Upper lobe of left lung (tissue), 6 donors: Measurements from ENCODE around the gene SH3PXD2A. TPM values are rescaled to one million over a fixed set of nuclear protein-coding genes. Genes with fewer than 3 reads are reported as not detected.
A peak's percentile ranks its signal among the peaks of the same experiment; 100 is the strongest.

ENCODE experiments used
- ATAC-seq, 2 donors: fragments of 200-7000 bp; cut with Tn5 transposase; one replicate each; pipeline ENCODE4 v1.9.1; 2022; ENCODE audit warnings: mild to moderate bottlenecking in 2 of 2, moderate library complexity in 2 of 2; ENCODE audit not compliant: low FRiP score in 2 of 2
- DNase-seq, 2 donors: peaks; one replicate each; pipeline ENCODE4 v3.0.0-alpha.2; 2019 to 2020
- H3K27ac ChIP-seq, 4 donors: fragments of 200-600 bp; sonication (generic); one replicate each; pipeline ENCODE4 v1.5.1; 2016 to 2019
- H3K27me3 ChIP-seq, 4 donors: fragments of 200-600 bp; sonication (generic); one replicate each; pipeline ENCODE4 v1.5.1; 2017 to 2019
- H3K36me3 ChIP-seq, 4 donors: fragments of 200-600 bp; sonication (generic); one replicate each; pipeline ENCODE4 v1.5.1; 2016 to 2019
- H3K4me1 ChIP-seq, 4 donors: fragments of 200-600 bp; sonication (generic); one replicate each; pipeline ENCODE4 v1.5.1; 2018 to 2019
- H3K4me3 ChIP-seq, 4 donors: fragments of 200-600 bp; sonication (generic); one replicate each; pipeline ENCODE4 v1.5.1; 2017 to 2019; ENCODE audit warnings: mild to moderate bottlenecking in 2 of 4, moderate library complexity in 1 of 4
- H3K9me3 ChIP-seq, 4 donors: fragments of 200-600 bp; sonication (generic); one replicate each; pipeline ENCODE4 v1.5.1; 2018 to 2019
- EP300 ChIP-seq, 4 donors: sonication (generic); formaldehyde crosslinking; IDR thresholded peaks; one replicate each; pipeline ENCODE4 v1.5.1; 2017; ENCODE audit warnings: antibody characterized with exemption in 4 of 4, control low read depth in 2 of 4
- POLR2A ChIP-seq, 4 donors: fragments of 450-650 bp; IDR thresholded peaks; one replicate each; pipeline ENCODE4 v1.5.1; 2016 to 2017; ENCODE audit warnings: antibody characterized with exemption in 4 of 4, mild to moderate bottlenecking in 2 of 4
- POLR2AphosphoS5 ChIP-seq, 2 donors: sonication (generic); formaldehyde crosslinking; IDR thresholded peaks; one replicate each; pipeline ENCODE4 v1.5.1; 2017; ENCODE audit warnings: antibody characterized with exemption in 2 of 2
- WGBS, 2 donors: methylation state at CpG; one replicate each; pipeline ENCODE4 v1.1.5; 2017 to 2018; 5-methylcytosine and 5-hydroxymethylcytosine counted together
- total RNA-seq, 6 donors: library from RNA; depleted of rRNA in 4 of 6; stranded (reverse); fragments of >200 nt in 4 of 6; gene quantifications; one replicate each; pipeline versions ENCODE4 v1.1.0 to v1.2.1, GENCODE V29; 2016 to 2021
- TF ChIP-seq, protein P1 (sequence below), 6 experiments: fragments of 450-650 bp in 4 of 6; fragments of 200-600 bp in 2 of 6; sonication (generic) in 2 of 6; IDR thresholded peaks; one replicate each; pipeline ENCODE4 v1.5.1; 2016 to 2019; ENCODE audit warnings: antibody characterized with exemption in 6 of 6
- donor health status: DM: no; HTN: no; CAD: no; lungs with moderate emphysema.
- donor health status: DM: no; HTN: yes; CAD: no; lungs with severe emphysema.

Gene SH3PXD2A
- total RNA-seq, 6 donors from 2014 or later, result 19.6 to 42.2 (median 30.8) TPM

DNA sequence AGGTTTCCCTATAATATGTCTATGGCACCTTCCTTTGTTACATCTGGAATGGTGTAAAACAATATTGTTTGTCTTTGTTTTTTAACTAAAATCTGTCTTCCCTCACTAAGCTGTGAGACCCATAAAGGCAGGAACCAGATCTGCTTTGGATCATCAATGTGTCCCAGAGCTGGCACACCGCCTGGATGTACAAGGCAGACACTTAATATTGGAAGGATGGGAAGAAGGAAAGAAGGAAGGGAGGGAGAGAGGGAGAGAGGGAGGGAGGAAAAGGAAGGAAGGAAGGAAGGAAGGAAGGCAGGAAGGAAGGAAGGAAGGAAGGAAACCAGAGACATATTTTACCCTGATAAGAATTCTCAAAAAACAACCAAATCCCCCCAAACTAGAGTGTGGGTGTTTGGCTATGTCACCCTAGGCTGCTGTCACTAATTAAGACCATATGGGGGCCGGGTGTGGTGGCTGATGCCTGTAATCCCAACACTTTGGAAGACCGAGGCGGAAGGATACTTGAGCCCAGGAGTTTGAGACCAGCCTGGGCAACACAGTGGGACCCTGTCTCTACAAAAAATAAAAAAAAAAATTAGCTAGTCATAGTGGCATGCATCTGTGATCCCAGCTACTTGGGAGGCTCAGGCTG is 59.6 kb downstream of the SH3PXD2A start:
- 84 to 93% methylated on average over 4 of the region's 4 CpGs for WGBS, 2 donors
- TF ChIP-seq POLR2A (IDR thresholded peaks at IDR 0.05) (no peak), POLR2AphosphoS5 (IDR thresholded peaks at IDR 0.05) (no peak), EP300 (IDR thresholded peaks at IDR 0.05) (no peak)
- TF ChIP-seq, protein P1, sequence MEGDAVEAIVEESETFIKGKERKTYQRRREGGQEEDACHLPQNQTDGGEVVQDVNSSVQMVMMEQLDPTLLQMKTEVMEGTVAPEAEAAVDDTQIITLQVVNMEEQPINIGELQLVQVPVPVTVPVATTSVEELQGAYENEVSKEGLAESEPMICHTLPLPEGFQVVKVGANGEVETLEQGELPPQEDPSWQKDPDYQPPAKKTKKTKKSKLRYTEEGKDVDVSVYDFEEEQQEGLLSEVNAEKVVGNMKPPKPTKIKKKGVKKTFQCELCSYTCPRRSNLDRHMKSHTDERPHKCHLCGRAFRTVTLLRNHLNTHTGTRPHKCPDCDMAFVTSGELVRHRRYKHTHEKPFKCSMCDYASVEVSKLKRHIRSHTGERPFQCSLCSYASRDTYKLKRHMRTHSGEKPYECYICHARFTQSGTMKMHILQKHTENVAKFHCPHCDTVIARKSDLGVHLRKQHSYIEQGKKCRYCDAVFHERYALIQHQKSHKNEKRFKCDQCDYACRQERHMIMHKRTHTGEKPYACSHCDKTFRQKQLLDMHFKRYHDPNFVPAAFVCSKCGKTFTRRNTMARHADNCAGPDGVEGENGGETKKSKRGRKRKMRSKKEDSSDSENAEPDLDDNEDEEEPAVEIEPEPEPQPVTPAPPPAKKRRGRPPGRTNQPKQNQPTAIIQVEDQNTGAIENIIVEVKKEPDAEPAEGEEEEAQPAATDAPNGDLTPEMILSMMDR (IDR thresholded peaks at IDR 0.05), result no peak
- ATAC-seq, result no peak
- peaks cover 0 to 11% (median 2%) of the 10 kb centered on the region in 4 donors for H3K36me3 ChIP-seq
- peak overlapping the region in 1 of 4 donors; percentile 26 for H3K27ac ChIP-seq
- no peak for DNase-seq
- no peak overlapping the region for H3K4me3 ChIP-seq
- no peaks in the 10 kb centered on the region for H3K27me3 ChIP-seq
- peaks cover 6 to 41% (median 35%) of the 10 kb centered on the region in 4 donors for H3K4me1 ChIP-seq
- no peaks in the 10 kb centered on the region for H3K9me3 ChIP-seq

DNA sequence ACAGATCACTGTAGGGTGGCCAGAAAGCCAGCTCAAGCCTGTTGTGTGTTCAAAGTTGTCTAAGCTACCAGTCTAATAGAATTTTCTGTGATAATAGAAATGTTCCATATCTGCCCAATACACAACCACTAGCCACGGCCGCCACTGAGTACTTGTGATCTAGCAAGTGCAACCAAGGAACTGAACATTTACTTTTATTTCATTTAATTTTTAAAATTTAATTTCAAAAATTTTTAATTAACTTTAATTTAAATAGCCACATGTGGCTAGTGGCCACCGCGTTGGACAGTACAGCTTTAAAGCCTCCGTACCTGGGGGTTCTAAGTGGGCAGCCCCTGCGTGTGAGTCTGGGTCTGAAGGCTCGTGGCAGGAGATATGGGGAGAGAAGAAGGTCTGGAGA is 60.4 kb downstream of the SH3PXD2A start:
- ATAC-seq, result no peak
- peaks cover 6 to 42% (median 37%) of the 10 kb centered on the region in 4 donors for H3K4me1 ChIP-seq
- H3K4me3 ChIP-seq, result no peak overlapping the region
- H3K27ac ChIP-seq, result peak overlapping the region; percentile 3 to 62 (median 44)
- peaks cover 0 to 5% (median 0%) of the 10 kb centered on the region in 4 donors for H3K36me3 ChIP-seq
- WGBS, 2 donors, result 80 to 83% methylated on average over 7 of the region's 7 CpGs
- TF ChIP-seq POLR2A (IDR thresholded peaks at IDR 0.05) (no peak), POLR2AphosphoS5 (IDR thresholded peaks at IDR 0.05) (no peak), EP300 (IDR thresholded peaks at IDR 0.05) (no peak)
- TF ChIP-seq, protein P1 (IDR thresholded peaks at IDR 0.05), result no peak
- DNase-seq, result no peak
- no peaks in the 10 kb centered on the region for H3K9me3 ChIP-seq
- no peaks in the 10 kb centered on the region for H3K27me3 ChIP-seq

DNA sequence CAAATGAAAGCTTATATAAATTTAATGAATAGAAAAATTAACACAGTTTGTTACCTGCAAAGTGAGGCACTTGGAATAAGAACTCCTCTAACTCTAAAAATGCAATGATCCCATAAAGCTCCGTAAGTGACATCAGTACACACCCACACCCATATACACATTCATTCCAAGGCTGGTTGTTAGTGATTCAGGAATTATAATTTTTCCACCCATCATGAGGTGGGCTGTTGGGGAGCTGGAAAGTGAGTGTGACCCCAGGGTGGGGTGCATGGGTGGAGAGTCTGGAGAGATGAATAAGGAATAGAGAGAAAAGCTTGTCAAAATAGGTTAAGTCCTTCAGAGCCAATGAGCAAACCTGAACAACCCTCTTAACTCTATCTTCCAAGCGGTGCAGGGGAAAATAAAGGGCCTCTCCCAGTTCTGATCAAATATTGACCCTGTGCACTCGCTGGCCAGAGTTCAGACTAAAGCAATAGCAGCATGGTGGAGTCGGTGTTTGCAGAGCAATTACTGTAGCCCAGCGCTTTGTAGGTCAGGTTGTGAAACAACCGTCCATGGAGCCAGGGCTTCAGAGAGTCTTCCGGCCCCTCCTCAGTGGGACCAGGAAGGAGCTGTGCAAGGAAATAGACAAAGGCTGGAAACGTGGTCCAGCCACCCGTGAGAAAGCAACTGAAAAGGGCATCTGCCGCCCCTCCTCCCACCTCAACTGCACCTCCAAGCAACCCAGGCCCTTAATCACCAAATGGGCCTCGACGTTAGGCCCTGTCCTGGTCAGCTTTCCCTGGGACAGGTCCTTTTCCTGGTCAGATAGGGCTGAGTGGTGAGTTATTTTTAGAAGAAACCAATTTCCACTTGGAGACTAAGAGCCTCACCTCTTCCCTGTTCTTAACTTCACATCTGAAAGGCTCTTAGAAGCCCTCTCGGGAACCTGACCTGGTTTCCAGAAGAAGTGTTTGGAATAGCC is 61.2 kb downstream of the SH3PXD2A start:
- H3K36me3 ChIP-seq, result no peaks in the 10 kb centered on the region
- peak overlapping the region; percentile 58 to 68 (median 64) for H3K27ac ChIP-seq
- TF ChIP-seq, protein P1 (IDR thresholded peaks at IDR 0.05), result peak in 1 of 6 experiments; percentile 7
- TF ChIP-seq EP300 (IDR thresholded peaks at IDR 0.05) (peak in 2 of 4 donors; percentile 31 to 51), POLR2A (IDR thresholded peaks at IDR 0.05) (no peak), POLR2AphosphoS5 (IDR thresholded peaks at IDR 0.05) (peak in 1 of 2 donors; percentile 16)
- 43 to 54% methylated on average over 12 to 13 of the region's 13 CpGs for WGBS, 2 donors
- H3K9me3 ChIP-seq, result no peaks in the 10 kb centered on the region
- DNase-seq (peak in 1 of 2 donors; percentile 88), ATAC-seq (peak; percentile 67 to 85)
- H3K4me3 ChIP-seq, result no peak overlapping the region
- no peaks in the 10 kb centered on the region for H3K27me3 ChIP-seq
- peaks cover 6 to 50% (median 43%) of the 10 kb centered on the region in 4 donors for H3K4me1 ChIP-seq

DNA sequence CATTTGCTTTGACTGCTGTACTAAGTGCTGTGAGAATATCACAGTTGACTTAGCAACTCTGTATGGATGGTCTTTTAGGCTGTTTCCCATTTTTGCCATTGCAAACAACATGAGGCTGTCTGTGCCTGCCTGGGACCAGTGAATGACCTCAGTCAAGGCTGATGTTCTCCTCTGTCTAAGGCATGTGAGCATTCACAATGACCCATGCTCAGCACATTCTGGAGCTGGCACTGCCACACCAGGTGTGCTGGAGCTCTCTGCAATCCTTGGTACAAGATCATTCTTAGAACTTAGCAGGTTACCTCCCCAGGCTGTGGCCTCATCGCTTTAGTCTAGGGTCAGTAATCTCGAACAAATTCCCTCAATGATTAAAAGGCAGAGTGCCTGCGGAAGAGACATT is 61.9 kb downstream of the SH3PXD2A start:
- Histone ChIP-seq H3K27ac (peak overlapping the region in 2 of 4 donors; percentile 59 to 65), H3K36me3 (no peaks in the 10 kb centered on the region), H3K9me3 (no peaks in the 10 kb centered on the region), H3K27me3 (no peaks in the 10 kb centered on the region), H3K4me3 (no peak overlapping the region), H3K4me1 (peaks cover 6 to 56% (median 48%) of the 10 kb centered on the region in 4 donors)
- no peak for TF ChIP-seq POLR2AphosphoS5 (IDR thresholded peaks at IDR 0.05)
- TF ChIP-seq, protein P1 (IDR thresholded peaks at IDR 0.05), result no peak
- no peak for TF ChIP-seq EP300 (IDR thresholded peaks at IDR 0.05)
- TF ChIP-seq POLR2A (IDR thresholded peaks at IDR 0.05), result no peak
- WGBS, 2 donors, result 65 to 83% methylated on average over 3 of the region's 3 CpGs
- peak; percentile 1 to 61 for ATAC-seq
- peak in 1 of 2 donors; percentile 54 for DNase-seq
